PC-9 (cell line): ENCODE results near the gene RBMS1. TPM values are rescaled to one million over a fixed set of nuclear protein-coding genes. Genes with fewer than 3 reads are reported as not detected.

Source experiments
- BruUV-seq: library from RNA; stranded (reverse); fragments of 400-500 nt; replicated peaks from 2 replicates; lab custom pipeline; 2021; lab: Mats Ljungman, UMichigan
- CTCF ChIA-PET: fragments of 300-600 bp; sonication (Branson Sonifier 250); formaldehyde crosslinking; loops from one replicate; lab custom pipeline; 2022; ENCODE audit warnings: antibody characterized with exemption; lab: Charles Lee
- POLR2A ChIA-PET: fragments of 300-600 bp; sonication (Branson Sonifier 250); formaldehyde crosslinking; loops from one replicate; lab custom pipeline; 2022; ENCODE audit warnings: antibody characterized with exemption; ENCODE audit not compliant: unreplicated experiment; lab: Charles Lee
- DNase-seq, 2 experiments: peaks; one replicate each; pipeline versions ENCODE4 v3.0.0 to v3.0.0-alpha.2; 2015 to 2022; ENCODE audit warnings: mixed read lengths in 1 of 2
- H2AFZ ChIP-seq: fragments of 200-600 bp; sonication (generic); 2 replicates; pipeline ENCODE4 v1.8.1; 2017; ENCODE audit warnings: antibody characterized with exemption
- H3F3A ChIP-seq: fragments of 200-600 bp; sonication (generic); 2 replicates; pipeline ENCODE4 v1.8.1; 2017; ENCODE audit warnings: antibody characterized with exemption, mild to moderate bottlenecking, low read depth; ENCODE audit not compliant: insufficient read depth
- H3K27ac ChIP-seq: fragments of 200-600 bp; sonication (generic); 2 replicates; pipeline ENCODE4 v1.6.1; 2016; ENCODE audit warnings: mixed run types
- H3K27me3 ChIP-seq: fragments of 200-600 bp; sonication (generic); 2 replicates; pipeline ENCODE4 v1.6.1; 2016; ENCODE audit warnings: low read depth, mixed run types; ENCODE audit not compliant: insufficient read depth
- H3K36me3 ChIP-seq: fragments of 200-600 bp; sonication (generic); 2 replicates; pipeline ENCODE4 v1.6.1; 2016; ENCODE audit warnings: low read depth, mixed run types
- H3K4me1 ChIP-seq: fragments of 200-600 bp; sonication (generic); replicated peaks from 2 replicates; pipeline ENCODE4 v1.6.1; 2016; ENCODE audit warnings: mixed run types; ENCODE audit not compliant: insufficient read depth
- H3K4me2 ChIP-seq: fragments of 200-600 bp; sonication (generic); 2 replicates; pipeline ENCODE4 v1.6.1; 2017; ENCODE audit warnings: mixed run types
- H3K4me3 ChIP-seq: fragments of 200-600 bp; sonication (generic); 2 replicates; pipeline ENCODE4 v1.6.1; 2016; ENCODE audit warnings: mixed run types
- H3K79me2 ChIP-seq: fragments of 200-600 bp; sonication (generic); 2 replicates; pipeline ENCODE4 v1.6.1; 2017; ENCODE audit warnings: low read depth, mixed run types
- H3K9me2 ChIP-seq: fragments of 200-600 bp; sonication (generic); 2 replicates; pipeline ENCODE4 v1.8.1; 2017; ENCODE audit warnings: mild to moderate bottlenecking; ENCODE audit not compliant: insufficient read depth
- H3K9me3 ChIP-seq: fragments of 200-600 bp; sonication (generic); 2 replicates; pipeline ENCODE4 v1.8.1; 2016; ENCODE audit warnings: low read depth; ENCODE audit not compliant: insufficient read depth
- H4K20me1 ChIP-seq: fragments of 200-600 bp; sonication (generic); 2 replicates; pipeline ENCODE4 v1.8.1; 2017; ENCODE audit not compliant: insufficient read depth
- CTCF ChIP-seq: fragments of 200-600 bp; sonication (generic); conservative IDR thresholded peaks from 2 replicates; pipeline ENCODE4 v1.6.1; 2017; ENCODE audit warnings: mixed run types, antibody characterized with exemption, mild to moderate bottlenecking, moderate library complexity
- EZH2 ChIP-seq: fragments of 200-600 bp; sonication (generic); IDR thresholded peaks from 2 replicates; pipeline ENCODE4 v1.8.0; 2017; ENCODE audit warnings: antibody characterized with exemption, low read depth
- intact Hi-C: fragments of 100-400 bp; cut with micrococcal nuclease; formaldehyde crosslinking; loops from one replicate; pipeline ENCODE4 v1.10.0; 2022; ENCODE audit not compliant: unreplicated experiment
- total RNA-seq: library from RNA; stranded (reverse); gene quantifications from 2 replicates; pipeline ENCODE4 v1.2.3, GENCODE V29; 2021

The RBMS1 gene
- total RNA-seq, 1 experiment from 2014 or later: 65.1 TPM

- H3K27ac ChIP-seq: no peak overlapping the region
- H3K36me3 ChIP-seq: no peaks in the 10 kb centered on the region
- no peaks in the 10 kb centered on the region for H3K27me3 ChIP-seq
- no peak overlapping the region for H3K4me3 ChIP-seq
- no peaks in the 10 kb centered on the region for H3K4me1 ChIP-seq
- H3K9me3 ChIP-seq: no peaks in the 10 kb centered on the region
- CTCF ChIA-PET: no interaction called here
- POLR2A ChIA-PET: no interaction called here
- H3F3A ChIP-seq: no peaks in the 10 kb centered on the region
- TF ChIP-seq EZH2: no peak
- TF ChIP-seq CTCF: no peak
- H2AFZ ChIP-seq: no peak overlapping the region
- BruUV-seq: no TSS peak
- peaks cover 28% of the 10 kb centered on the region for H3K79me2 ChIP-seq
- H3K9me2 ChIP-seq: no peaks in the 10 kb centered on the region
- H4K20me1 ChIP-seq: no peaks in the 10 kb centered on the region
- DNase-seq: no peak
- no peak overlapping the region for H3K4me2 ChIP-seq
- intact Hi-C loops: no loop called here
Observed at GRCh38 chr2:160457588-160457987, 36.0 kb downstream of the RBMS1 start.

- Histone ChIP-seq H3K79me2 (peaks cover 24% of the 10 kb centered on the region), H3K4me2 (no peak overlapping the region), H3K27me3 (no peaks in the 10 kb centered on the region), H3F3A (no peaks in the 10 kb centered on the region), H3K4me3 (no peak overlapping the region), H3K36me3 (no peaks in the 10 kb centered on the region), H4K20me1 (no peaks in the 10 kb centered on the region), H3K9me2 (no peaks in the 10 kb centered on the region), H3K4me1 (no peaks in the 10 kb centered on the region), H3K27ac (no peak overlapping the region), H3K9me3 (no peaks in the 10 kb centered on the region), H2AFZ (no peak overlapping the region)
- DNase-seq: no peak
- no peak for TF ChIP-seq CTCF
- TF ChIP-seq EZH2: no peak
- intact Hi-C loops: no loop called here
- BruUV-seq: no TSS peak
- CTCF ChIA-PET: no interaction called here
- POLR2A ChIA-PET: no interaction called here
Observed at GRCh38 chr2:160454070-160454797, 39.4 kb downstream of the RBMS1 start.

- TF ChIP-seq CTCF: no peak
- TF ChIP-seq EZH2: no peak
- no peak overlapping the region for H3K27ac ChIP-seq
- POLR2A ChIA-PET: no interaction called here
Observed at GRCh38 chr2:160453111-160453820, 40.3 kb downstream of the RBMS1 start.

More at GRCh38 chr2:160453111-160453820, 40.3 kb downstream of the RBMS1 start:
- H4K20me1 ChIP-seq: no peaks in the 10 kb centered on the region
- H3K4me1 ChIP-seq: no peaks in the 10 kb centered on the region
- no peaks in the 10 kb centered on the region for H3K9me3 ChIP-seq
- no peaks in the 10 kb centered on the region for H3K36me3 ChIP-seq
- no peak overlapping the region for H3K4me3 ChIP-seq
- intact Hi-C loops: no loop called here
- no peaks in the 10 kb centered on the region for H3K9me2 ChIP-seq
- H3K79me2 ChIP-seq: peaks cover 24% of the 10 kb centered on the region
- BruUV-seq: no TSS peak
- CTCF ChIA-PET: no interaction called here
- DNase-seq: no peak
- no peak overlapping the region for H2AFZ ChIP-seq
- no peak overlapping the region for H3K4me2 ChIP-seq
- H3K27me3 ChIP-seq: no peaks in the 10 kb centered on the region
- H3F3A ChIP-seq: no peaks in the 10 kb centered on the region
